NK-92 treated with Interleukin-12 subunit alpha and Interleukin-12 subunit beta, amount 100 ng/mL, for 24 hours (cell line): ENCODE results near the gene EPAS1.

Experiments used
- DNase-seq: peaks from one replicate; lab custom pipeline; 2025; lab: John Stamatoyannopoulos, UW

EPAS1 gene

GRCh38 chr2:46296840-46297545 lies at the start of gene EPAS1:
Gene EPAS1, plus strand, starts transcription at chr2:46297407. Its CDS starts 505 bp downstream, at chr2:46297912.
- DNase-seq, result no peak

- DNase-seq, result no peak
These were observed 49.0 kb upstream of the EPAS1 start for GRCh38 chr2:46248171-46248570.

- DNase-seq, result no peak
These were observed 47.6 kb upstream of the EPAS1 start for GRCh38 chr2:46249654-46250053.

GRCh38 chr2:46252891-46253659 lies 44.1 kb upstream of the EPAS1 start:
- DNase-seq, result no peak

- DNase-seq, result no peak
These were observed 42.7 kb upstream of the EPAS1 start for GRCh38 chr2:46254474-46254873.

- no peak for DNase-seq
These were observed 40.6 kb upstream of the EPAS1 start for GRCh38 chr2:46256563-46257142.

- DNase-seq, result no peak
These were observed 39.7 kb upstream of the EPAS1 start for GRCh38 chr2:46257476-46257875.

GRCh38 chr2:46257980-46258379 lies 39.2 kb upstream of the EPAS1 start:
- DNase-seq, result no peak

GRCh38 chr2:46258937-46259776 lies 38.0 kb upstream of the EPAS1 start:
- DNase-seq, result no peak

GRCh38 chr2:46259777-46260168 lies 37.4 kb upstream of the EPAS1 start:
- no peak for DNase-seq

GRCh38 chr2:46260305-46260704 lies 36.9 kb upstream of the EPAS1 start:
- no peak for DNase-seq

GRCh38 chr2:46262248-46262938 lies 34.8 kb upstream of the EPAS1 start:
- no peak for DNase-seq

GRCh38 chr2:46263347-46263746 lies 33.9 kb upstream of the EPAS1 start:
- no peak for DNase-seq

GRCh38 chr2:46264447-46264846 lies 32.8 kb upstream of the EPAS1 start:
- DNase-seq, result no peak

- DNase-seq, result no peak
These were observed 31.1 kb upstream of the EPAS1 start for GRCh38 chr2:46266134-46266533.

- DNase-seq, result no peak
These were observed 29.6 kb upstream of the EPAS1 start for GRCh38 chr2:46267616-46268015.

GRCh38 chr2:46268196-46268595 lies 29.0 kb upstream of the EPAS1 start:
- DNase-seq, result no peak

GRCh38 chr2:46269001-46269400 lies 28.2 kb upstream of the EPAS1 start:
- no peak for DNase-seq

GRCh38 chr2:46269544-46270273 lies 27.5 kb upstream of the EPAS1 start:
- no peak for DNase-seq

GRCh38 chr2:46270384-46270783 lies 26.8 kb upstream of the EPAS1 start:
- DNase-seq, result no peak
